Measurements from ENCODE around the gene SLC12A7.

DNA sequence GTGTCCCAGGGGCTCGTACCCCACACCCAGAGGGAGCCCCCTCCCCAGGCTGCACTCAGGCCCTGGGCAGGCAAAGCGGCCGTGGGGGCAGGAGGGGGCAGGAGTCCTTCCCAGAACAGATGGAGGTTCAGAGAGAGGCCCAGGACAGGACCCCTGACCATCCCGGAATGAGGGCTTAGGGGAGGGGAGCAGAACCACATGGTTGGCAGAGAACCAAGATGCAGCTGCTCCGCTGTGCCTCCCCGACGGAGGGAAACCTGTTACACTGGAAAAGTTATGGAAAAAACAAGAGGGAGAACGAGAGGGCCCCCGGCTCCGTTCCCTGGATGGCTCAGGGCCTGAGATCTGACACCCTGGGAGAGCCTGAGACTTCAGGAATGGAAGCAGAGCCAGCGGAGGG is 22.7 kb downstream of the SLC12A7 start:
- TF ChIP-seq POLR2A (IDR thresholded peaks at IDR 0.05; ENCODE audit: low read length) = no peak
- TF ChIP-seq GATA1 (IDR thresholded peaks at IDR 0.05; ENCODE audit: low read depth, low read length) = no peak
